Astrocyte (in vitro differentiated cells and primary cell): Measurements from ENCODE around the gene ZNF385D.

Experiments used
- CTCF ChIP-seq: IDR thresholded peaks from 2 replicates; pipeline ENCODE4 v1.5.1; 2011; ENCODE audit warnings: low read depth, mild to moderate bottlenecking, inconsistent platforms, low read length, moderate library complexity; ENCODE audit not compliant: insufficient read depth
- EZH2 ChIP-seq: IDR thresholded peaks from 2 replicates; pipeline ENCODE4 v1.6.1; 2012; ENCODE audit warnings: mild to moderate bottlenecking, low read length, inconsistent platforms; ENCODE audit not compliant: insufficient read depth

- TF ChIP-seq CTCF (no peak), EZH2 (no peak)
Measured at GRCh38 chr3:21526461-21526860, 224.5 kb downstream of the ZNF385D start.
